Measurements from ENCODE around the gene LGALSL.

Gene LGALSL

GRCh38 chr2:64456293-64456692 lies 2.3 kb downstream of the LGALSL start:
- H3K9ac ChIP-seq (ENCODE audit: low read length in 5 of 5) = no peak overlapping the region
- H3K4me1 ChIP-seq (ENCODE audit: control insufficient read depth in 5 of 5, insufficient read depth in 5 of 5, low read length in 5 of 5) = peaks cover 6 to 26% (median 22%) of the 10 kb centered on the region in 5 donors
- H3K36me3 ChIP-seq (ENCODE audit: control insufficient read depth in 5 of 5, insufficient read depth in 5 of 5, low read length in 5 of 5) = peaks cover 14 to 28% (median 19%) of the 10 kb centered on the region in 5 donors
- no peak overlapping the region for H3K4me3 ChIP-seq (ENCODE audit: low read depth in 1 of 5, low read length in 5 of 5)
- no peak overlapping the region for H3K27ac ChIP-seq (ENCODE audit: low read depth, low read length)
- H3K9me3 ChIP-seq (ENCODE audit: control insufficient read depth in 5 of 5, low read length in 5 of 5) = no peaks in the 10 kb centered on the region
- H3K27me3 ChIP-seq (ENCODE audit: control insufficient read depth in 5 of 5, insufficient read depth in 4 of 5, low read length in 5 of 5) = no peaks in the 10 kb centered on the region

- H3K9ac ChIP-seq (ENCODE audit: low read length in 5 of 5) = no peak overlapping the region
- H3K36me3 ChIP-seq (ENCODE audit: control insufficient read depth in 5 of 5, insufficient read depth in 5 of 5, low read length in 5 of 5) = peaks cover 14 to 28% (median 19%) of the 10 kb centered on the region in 5 donors
- H3K4me1 ChIP-seq (ENCODE audit: control insufficient read depth in 5 of 5, insufficient read depth in 5 of 5, low read length in 5 of 5) = peaks cover 6 to 28% (median 22%) of the 10 kb centered on the region in 5 donors
- no peak overlapping the region for H3K27ac ChIP-seq (ENCODE audit: low read depth, low read length)
- H3K4me3 ChIP-seq (ENCODE audit: low read depth in 1 of 5, low read length in 5 of 5) = no peak overlapping the region
- no peaks in the 10 kb centered on the region for H3K9me3 ChIP-seq (ENCODE audit: control insufficient read depth in 5 of 5, low read length in 5 of 5)
- H3K27me3 ChIP-seq (ENCODE audit: control insufficient read depth in 5 of 5, insufficient read depth in 4 of 5, low read length in 5 of 5) = no peaks in the 10 kb centered on the region
Observed at GRCh38 chr2:64457524-64457923, 3.6 kb downstream of the LGALSL start.

- H3K9ac ChIP-seq (ENCODE audit: low read length in 5 of 5) = no peak overlapping the region
Observed at GRCh38 chr2:64459575-64459974, 5.6 kb downstream of the LGALSL start.

GRCh38 chr2:64460330-64460729 lies 6.4 kb downstream of the LGALSL start:
- Histone ChIP-seq H3K4me1 (ENCODE audit: control insufficient read depth in 5 of 5, insufficient read depth in 5 of 5, low read length in 5 of 5) (peaks cover 0 to 32% (median 18%) of the 10 kb centered on the region in 5 donors), H3K27ac (ENCODE audit: low read depth, low read length) (no peak overlapping the region)

More at GRCh38 chr2:64459575-64459974, 5.6 kb downstream of the LGALSL start:
- peaks cover 0 to 36% (median 25%) of the 10 kb centered on the region in 5 donors for H3K4me1 ChIP-seq (ENCODE audit: control insufficient read depth in 5 of 5, insufficient read depth in 5 of 5, low read length in 5 of 5)
- H3K27ac ChIP-seq (ENCODE audit: low read depth, low read length) = no peak overlapping the region
- H3K27me3 ChIP-seq (ENCODE audit: control insufficient read depth in 5 of 5, insufficient read depth in 4 of 5, low read length in 5 of 5) = no peaks in the 10 kb centered on the region
- H3K9me3 ChIP-seq (ENCODE audit: control insufficient read depth in 5 of 5, low read length in 5 of 5) = no peaks in the 10 kb centered on the region
- H3K36me3 ChIP-seq (ENCODE audit: control insufficient read depth in 5 of 5, insufficient read depth in 5 of 5, low read length in 5 of 5) = peaks cover 14 to 28% (median 19%) of the 10 kb centered on the region in 5 donors
- no peak overlapping the region for H3K4me3 ChIP-seq (ENCODE audit: low read depth in 1 of 5, low read length in 5 of 5)

GRCh38 chr2:64461271-64462058 lies 7.5 kb downstream of the LGALSL start:
- H3K27ac ChIP-seq (ENCODE audit: low read depth, low read length) = no peak overlapping the region
- peaks cover 14 to 26% (median 19%) of the 10 kb centered on the region in 5 donors for H3K36me3 ChIP-seq (ENCODE audit: control insufficient read depth in 5 of 5, insufficient read depth in 5 of 5, low read length in 5 of 5)
- H3K27me3 ChIP-seq (ENCODE audit: control insufficient read depth in 5 of 5, insufficient read depth in 4 of 5, low read length in 5 of 5) = no peaks in the 10 kb centered on the region
- peaks cover 0 to 29% (median 15%) of the 10 kb centered on the region in 5 donors for H3K4me1 ChIP-seq (ENCODE audit: control insufficient read depth in 5 of 5, insufficient read depth in 5 of 5, low read length in 5 of 5)
- no peaks in the 10 kb centered on the region for H3K9me3 ChIP-seq (ENCODE audit: control insufficient read depth in 5 of 5, low read length in 5 of 5)
- no peak overlapping the region for H3K9ac ChIP-seq (ENCODE audit: low read length in 5 of 5)
- H3K4me3 ChIP-seq (ENCODE audit: low read depth in 1 of 5, low read length in 5 of 5) = no peak overlapping the region

More at GRCh38 chr2:64460330-64460729, 6.4 kb downstream of the LGALSL start:
- Histone ChIP-seq H3K9me3 (ENCODE audit: control insufficient read depth in 5 of 5, low read length in 5 of 5) (no peaks in the 10 kb centered on the region), H3K27me3 (ENCODE audit: control insufficient read depth in 5 of 5, insufficient read depth in 4 of 5, low read length in 5 of 5) (no peaks in the 10 kb centered on the region), H3K9ac (ENCODE audit: low read length in 5 of 5) (no peak overlapping the region), H3K4me3 (ENCODE audit: low read depth in 1 of 5, low read length in 5 of 5) (no peak overlapping the region), H3K36me3 (ENCODE audit: control insufficient read depth in 5 of 5, insufficient read depth in 5 of 5, low read length in 5 of 5) (peaks cover 14 to 28% (median 19%) of the 10 kb centered on the region in 5 donors)

GRCh38 chr2:64462171-64462570 lies 8.2 kb downstream of the LGALSL start:
- H3K9me3 ChIP-seq (ENCODE audit: control insufficient read depth in 5 of 5, low read length in 5 of 5) = no peaks in the 10 kb centered on the region
- peaks cover 14 to 21% (median 19%) of the 10 kb centered on the region in 5 donors for H3K36me3 ChIP-seq (ENCODE audit: control insufficient read depth in 5 of 5, insufficient read depth in 5 of 5, low read length in 5 of 5)
- H3K27me3 ChIP-seq (ENCODE audit: control insufficient read depth in 5 of 5, insufficient read depth in 4 of 5, low read length in 5 of 5) = no peaks in the 10 kb centered on the region
- H3K9ac ChIP-seq (ENCODE audit: low read length in 5 of 5) = no peak overlapping the region
- H3K4me3 ChIP-seq (ENCODE audit: low read depth in 1 of 5, low read length in 5 of 5) = no peak overlapping the region
- peaks cover 0 to 29% (median 19%) of the 10 kb centered on the region in 5 donors for H3K4me1 ChIP-seq (ENCODE audit: control insufficient read depth in 5 of 5, insufficient read depth in 5 of 5, low read length in 5 of 5)
- peak overlapping the region; percentile 17 for H3K27ac ChIP-seq (ENCODE audit: low read depth, low read length)

GRCh38 chr2:64462940-64463700 lies 9.2 kb downstream of the LGALSL start:
- Histone ChIP-seq H3K4me1 (ENCODE audit: control insufficient read depth in 5 of 5, insufficient read depth in 5 of 5, low read length in 5 of 5) (peaks cover 0 to 29% (median 20%) of the 10 kb centered on the region in 5 donors), H3K27me3 (ENCODE audit: control insufficient read depth in 5 of 5, insufficient read depth in 4 of 5, low read length in 5 of 5) (no peaks in the 10 kb centered on the region), H3K9ac (ENCODE audit: low read length in 5 of 5) (no peak overlapping the region), H3K4me3 (ENCODE audit: low read depth in 1 of 5, low read length in 5 of 5) (no peak overlapping the region), H3K27ac (ENCODE audit: low read depth, low read length) (peak overlapping the region; percentile 17), H3K9me3 (ENCODE audit: control insufficient read depth in 5 of 5, low read length in 5 of 5) (no peaks in the 10 kb centered on the region), H3K36me3 (ENCODE audit: control insufficient read depth in 5 of 5, insufficient read depth in 5 of 5, low read length in 5 of 5) (peaks cover 7 to 14% (median 11%) of the 10 kb centered on the region in 5 donors)

GRCh38 chr2:64463781-64464180 lies 9.8 kb downstream of the LGALSL start:
- Histone ChIP-seq H3K4me1 (ENCODE audit: control insufficient read depth in 5 of 5, insufficient read depth in 5 of 5, low read length in 5 of 5) (peaks cover 0 to 29% (median 20%) of the 10 kb centered on the region in 5 donors), H3K4me3 (ENCODE audit: low read depth in 1 of 5, low read length in 5 of 5) (no peak overlapping the region), H3K27me3 (ENCODE audit: control insufficient read depth in 5 of 5, insufficient read depth in 4 of 5, low read length in 5 of 5) (no peaks in the 10 kb centered on the region), H3K27ac (ENCODE audit: low read depth, low read length) (no peak overlapping the region), H3K36me3 (ENCODE audit: control insufficient read depth in 5 of 5, insufficient read depth in 5 of 5, low read length in 5 of 5) (peaks cover 2 to 7% (median 5%) of the 10 kb centered on the region in 5 donors), H3K9ac (ENCODE audit: low read length in 5 of 5) (no peak overlapping the region), H3K9me3 (ENCODE audit: control insufficient read depth in 5 of 5, low read length in 5 of 5) (no peaks in the 10 kb centered on the region)

GRCh38 chr2:64466478-64467085 lies 12.6 kb downstream of the LGALSL start:
- H3K9ac ChIP-seq (ENCODE audit: low read length in 5 of 5) = no peak overlapping the region
- H3K27me3 ChIP-seq (ENCODE audit: control insufficient read depth in 5 of 5, insufficient read depth in 4 of 5, low read length in 5 of 5) = no peaks in the 10 kb centered on the region
- H3K9me3 ChIP-seq (ENCODE audit: control insufficient read depth in 5 of 5, low read length in 5 of 5) = no peaks in the 10 kb centered on the region
- H3K27ac ChIP-seq (ENCODE audit: low read depth, low read length) = no peak overlapping the region
- no peak overlapping the region for H3K4me3 ChIP-seq (ENCODE audit: low read depth in 1 of 5, low read length in 5 of 5)
- H3K36me3 ChIP-seq (ENCODE audit: control insufficient read depth in 5 of 5, insufficient read depth in 5 of 5, low read length in 5 of 5) = no peaks in the 10 kb centered on the region
- peaks cover 0 to 25% (median 20%) of the 10 kb centered on the region in 5 donors for H3K4me1 ChIP-seq (ENCODE audit: control insufficient read depth in 5 of 5, insufficient read depth in 5 of 5, low read length in 5 of 5)

All from subcutaneous abdominal adipose tissue (tissue), 5 donors.